ENCODE data around the gene CEL. TPM values are rescaled to one million over a fixed set of nuclear protein-coding genes. Genes with fewer than 3 reads are reported as not detected.

Gene CEL
- total RNA-seq, 4 donors from 2014 or later = 0.28 to 0.56 (median 0.34) TPM

DNA sequence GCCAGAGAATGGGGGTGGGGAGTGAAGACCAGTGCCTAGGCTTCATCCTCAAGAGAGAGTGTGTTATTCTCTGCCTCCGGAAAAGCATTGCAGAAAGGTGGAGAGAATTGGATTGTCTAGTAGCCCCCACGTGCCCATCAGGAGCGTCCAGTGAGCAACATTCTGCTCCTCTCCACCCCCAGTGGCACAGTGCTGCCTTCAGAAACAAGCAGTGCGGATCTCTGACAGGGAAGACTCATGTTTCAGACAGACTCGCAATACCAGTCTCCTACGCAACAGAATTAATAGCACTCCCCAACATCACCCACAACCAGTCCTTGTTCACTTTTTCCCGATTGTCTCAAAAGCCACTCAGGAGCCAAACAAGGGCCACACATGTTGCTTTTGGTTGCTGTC lies 14.9 kb upstream of the CEL start:
- ATAC-seq (ENCODE audit: low FRiP score) (no peak), DNase-seq (ENCODE audit: low spot score) (no peak)
- TF ChIP-seq, protein P1, sequence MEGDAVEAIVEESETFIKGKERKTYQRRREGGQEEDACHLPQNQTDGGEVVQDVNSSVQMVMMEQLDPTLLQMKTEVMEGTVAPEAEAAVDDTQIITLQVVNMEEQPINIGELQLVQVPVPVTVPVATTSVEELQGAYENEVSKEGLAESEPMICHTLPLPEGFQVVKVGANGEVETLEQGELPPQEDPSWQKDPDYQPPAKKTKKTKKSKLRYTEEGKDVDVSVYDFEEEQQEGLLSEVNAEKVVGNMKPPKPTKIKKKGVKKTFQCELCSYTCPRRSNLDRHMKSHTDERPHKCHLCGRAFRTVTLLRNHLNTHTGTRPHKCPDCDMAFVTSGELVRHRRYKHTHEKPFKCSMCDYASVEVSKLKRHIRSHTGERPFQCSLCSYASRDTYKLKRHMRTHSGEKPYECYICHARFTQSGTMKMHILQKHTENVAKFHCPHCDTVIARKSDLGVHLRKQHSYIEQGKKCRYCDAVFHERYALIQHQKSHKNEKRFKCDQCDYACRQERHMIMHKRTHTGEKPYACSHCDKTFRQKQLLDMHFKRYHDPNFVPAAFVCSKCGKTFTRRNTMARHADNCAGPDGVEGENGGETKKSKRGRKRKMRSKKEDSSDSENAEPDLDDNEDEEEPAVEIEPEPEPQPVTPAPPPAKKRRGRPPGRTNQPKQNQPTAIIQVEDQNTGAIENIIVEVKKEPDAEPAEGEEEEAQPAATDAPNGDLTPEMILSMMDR (IDR thresholded peaks at IDR 0.05) = no peak

DNA sequence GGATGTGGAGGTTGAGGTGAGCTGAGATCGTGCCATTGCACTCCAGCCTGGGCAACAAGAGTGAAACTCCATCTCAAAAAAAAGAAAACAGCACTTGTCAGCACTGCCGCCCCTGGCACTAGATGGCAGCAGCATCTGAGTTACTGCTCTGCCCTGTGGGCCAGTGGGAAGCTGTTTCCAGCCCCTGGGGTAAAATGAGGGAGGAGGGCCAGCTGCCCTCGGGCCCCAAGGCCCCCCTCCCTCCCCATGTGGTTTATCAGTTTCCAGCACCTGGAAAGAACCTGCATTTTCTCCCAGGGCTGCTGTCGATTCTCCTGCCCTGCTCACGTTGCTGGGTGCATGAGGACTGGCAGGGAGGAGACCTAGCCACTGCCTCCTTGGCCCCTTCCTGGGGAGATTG lies 13.2 kb upstream of the CEL start:
- no peak for ATAC-seq (ENCODE audit: low FRiP score)
- no peak for DNase-seq (ENCODE audit: low spot score)
- TF ChIP-seq, protein P1 (IDR thresholded peaks at IDR 0.05) = no peak

GRCh38 chr9:133049043-133049442 lies 12.7 kb upstream of the CEL start:
- ATAC-seq (ENCODE audit: low FRiP score) = no peak
- no peak for DNase-seq (ENCODE audit: low spot score)
- TF ChIP-seq, protein P1 (IDR thresholded peaks at IDR 0.05) = no peak

GRCh38 chr9:133050142-133050541 lies 11.6 kb upstream of the CEL start:
- ATAC-seq (ENCODE audit: low FRiP score) = no peak

GRCh38 chr9:133050781-133051180 lies 11.0 kb upstream of the CEL start:
- ATAC-seq (ENCODE audit: low FRiP score) (no peak), DNase-seq (ENCODE audit: low spot score) (no peak)
- TF ChIP-seq, protein P1 (IDR thresholded peaks at IDR 0.05) = no peak

More at GRCh38 chr9:133050142-133050541, 11.6 kb upstream of the CEL start:
- TF ChIP-seq, protein P1 (IDR thresholded peaks at IDR 0.05) = no peak
- DNase-seq (ENCODE audit: low spot score) = no peak

GRCh38 chr9:133051281-133051900 lies 10.4 kb upstream of the CEL start:
- ATAC-seq (ENCODE audit: low FRiP score) (no peak), DNase-seq (ENCODE audit: low spot score) (no peak)
- TF ChIP-seq, protein P1 (IDR thresholded peaks at IDR 0.05) = no peak

- DNase-seq (ENCODE audit: low spot score) (no peak), ATAC-seq (ENCODE audit: low FRiP score) (no peak)
- TF ChIP-seq, protein P1 (IDR thresholded peaks at IDR 0.05) = no peak
These were observed 9.7 kb upstream of the CEL start for GRCh38 chr9:133051966-133052539.

All from omental fat pad (tissue), 4 donors.